ENCODE results near the gene RELN.

- no peak for TF ChIP-seq POLR2A (IDR thresholded peaks at IDR 0.05)
- TF ChIP-seq CTCF (IDR thresholded peaks at IDR 0.05), result no peak
These were observed 43.0 kb upstream of the RELN start for GRCh38 chr7:104032486-104032885.

All from heart left ventricle (tissue), 13 donors.